HG03565 (cell line): Measurements from ENCODE around the gene DDIAS.
A peak's percentile ranks its signal among the peaks of the same experiment; 100 is the strongest.
"Not testable (repeated sequence)": the region's sequence is repeated elsewhere in the genome, so short reads cannot be mapped to it uniquely, and the experiment has no call there.

ENCODE experiments used
- ATAC-seq: cut with Tn5 transposase; IDR thresholded peaks from one replicate; pipeline ENCODE4 v1.9.1; 2021; ENCODE audit warnings: mild to moderate bottlenecking, moderate library complexity; ENCODE audit not compliant: unreplicated experiment

DDIAS gene

GRCh38 chr11:82962021-82962420 lies 60.5 kb downstream of the DDIAS start:
- ATAC-seq: not testable (repeated sequence)

GRCh38 chr11:82967381-82967780 lies 65.8 kb downstream of the DDIAS start:
- ATAC-seq: no peak

DNA sequence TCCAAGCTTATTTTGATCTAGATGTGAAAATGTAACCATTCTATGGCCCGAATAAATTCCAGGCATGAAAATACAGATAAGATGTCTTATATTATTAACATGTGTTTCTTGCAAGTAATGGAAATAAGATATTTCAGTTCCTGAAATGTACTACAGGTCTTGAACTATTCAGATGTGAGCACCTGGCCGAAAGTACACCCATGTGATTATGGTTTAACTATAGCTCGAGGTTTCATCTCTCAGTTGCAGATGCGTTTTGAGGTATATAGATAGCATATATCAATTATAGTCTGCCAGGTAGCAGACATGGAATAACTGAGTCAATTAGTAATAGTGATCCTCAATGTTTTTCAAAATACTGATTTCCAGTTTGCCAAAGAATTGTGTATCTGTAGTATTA lies 68.3 kb downstream of the DDIAS start:
- ATAC-seq: peak; percentile 98

GRCh38 chr11:82970507-82971083 lies 69.1 kb downstream of the DDIAS start:
- not testable (repeated sequence) for ATAC-seq

GRCh38 chr11:82971519-82971946 lies 70.0 kb downstream of the DDIAS start:
- ATAC-seq: peak; percentile 22

DNA sequence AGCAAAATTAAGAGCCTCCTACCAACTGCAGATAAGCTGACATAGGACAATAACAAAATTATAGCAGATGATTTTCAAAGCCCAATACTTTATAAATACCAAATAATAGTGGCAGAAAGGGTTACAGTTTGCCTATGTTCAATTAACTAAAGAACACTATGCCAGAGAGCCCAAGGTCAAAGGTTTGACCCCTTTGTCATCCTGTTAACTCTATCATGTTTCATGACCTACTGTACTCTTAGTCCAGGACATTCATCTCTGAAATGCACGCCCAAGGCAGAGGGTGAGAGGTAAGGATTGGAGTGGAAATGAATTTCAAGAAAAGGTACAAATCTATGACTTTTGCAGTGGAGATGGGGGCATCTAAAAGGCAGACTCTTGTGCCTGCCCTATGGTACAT lies 70.6 kb downstream of the DDIAS start:
- no peak for ATAC-seq

DNA sequence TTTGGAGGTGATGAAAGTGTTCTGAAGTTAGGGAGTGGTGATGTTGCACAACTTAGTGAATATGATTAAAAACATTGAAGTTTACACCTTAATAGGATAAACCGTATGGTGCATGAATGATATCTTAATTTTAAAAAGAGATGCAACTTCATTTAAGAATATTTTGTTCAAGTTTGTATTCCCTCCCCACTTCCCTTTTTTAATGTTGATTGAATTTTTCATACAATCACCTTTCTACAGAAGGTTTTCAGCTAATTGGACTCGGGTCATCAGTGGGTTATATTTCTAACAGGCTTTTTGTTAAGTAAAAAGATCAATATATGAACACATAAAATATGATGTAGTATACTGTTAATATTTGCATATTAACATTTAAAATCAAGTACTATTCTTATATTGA lies 72.6 kb downstream of the DDIAS start:
- no peak for ATAC-seq

GRCh38 chr11:82974851-82975250 lies 73.3 kb downstream of the DDIAS start:
- no peak for ATAC-seq

DNA sequence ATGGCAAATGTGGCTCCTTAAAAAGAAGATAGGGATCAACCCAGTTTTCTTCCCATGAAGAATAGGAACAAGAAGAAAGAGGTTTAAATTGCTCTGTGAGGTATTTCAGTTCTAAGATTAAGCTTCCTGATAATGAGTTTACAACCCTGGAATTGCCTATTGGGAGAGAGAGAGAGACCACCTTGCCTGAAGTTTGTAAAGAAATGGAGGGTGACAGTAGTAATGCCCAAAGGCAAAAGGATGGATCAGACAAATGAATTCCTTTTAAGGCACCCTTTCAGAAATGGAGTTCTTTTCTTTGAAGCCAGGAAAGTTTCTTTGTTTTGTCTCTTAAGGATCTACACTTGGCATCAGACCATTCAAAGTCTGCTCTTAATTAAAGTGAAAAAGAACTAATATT lies 74.3 kb downstream of the DDIAS start:
- ATAC-seq: no peak

DNA sequence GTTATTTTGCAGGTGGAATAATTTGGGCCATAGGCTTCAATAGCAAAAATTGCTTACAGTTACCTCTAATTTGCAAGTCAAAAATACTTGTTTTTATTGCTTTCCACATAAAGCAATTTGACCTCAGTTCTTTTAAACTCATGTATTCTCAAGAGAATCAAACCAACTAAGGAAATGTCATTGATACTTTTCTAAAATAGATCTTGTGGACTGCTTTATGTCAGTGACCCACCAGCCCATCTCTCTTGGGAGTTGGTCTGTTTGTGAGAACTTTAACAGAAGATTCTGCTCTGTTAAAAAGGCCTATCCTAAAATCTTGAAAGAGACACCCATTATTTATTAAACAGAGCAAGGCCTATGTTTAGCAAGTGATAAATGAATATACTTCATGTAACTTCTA lies 75.2 kb downstream of the DDIAS start:
- ATAC-seq: no peak

DNA sequence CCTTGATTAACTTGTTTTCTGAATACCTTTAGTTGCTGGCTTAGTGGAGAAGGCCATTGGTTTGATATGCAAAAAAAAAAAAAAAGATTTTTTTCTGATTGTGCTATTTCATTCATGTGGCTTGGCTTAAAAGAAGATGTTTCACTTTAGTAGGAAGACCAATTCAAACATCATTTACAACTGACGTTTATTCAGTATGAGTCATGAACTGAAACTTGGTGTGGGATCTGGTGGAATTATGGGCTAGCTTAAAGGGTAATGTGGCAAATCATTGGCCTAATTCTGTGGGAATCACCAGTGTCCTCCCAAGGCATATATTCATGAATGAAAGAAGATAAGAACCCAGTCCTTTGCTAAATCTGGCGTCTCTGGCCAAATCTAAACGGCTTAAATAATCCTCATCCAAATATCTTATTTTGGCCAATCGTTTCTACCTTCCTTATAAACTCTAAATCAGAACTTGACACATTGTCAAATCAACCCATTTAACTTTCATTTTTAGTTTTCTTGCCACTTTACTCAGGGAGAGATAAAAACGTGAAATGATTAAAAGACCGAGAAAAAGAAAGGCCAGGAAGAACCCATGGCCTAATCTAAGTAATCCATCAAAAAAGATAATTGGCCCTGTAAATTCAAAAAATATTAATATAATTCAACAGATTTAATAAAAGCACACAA lies 77.0 kb downstream of the DDIAS start:
- ATAC-seq: peak; percentile 55

- no peak for ATAC-seq
Observed at GRCh38 chr11:82979824-82980223, 78.3 kb downstream of the DDIAS start.

DNA sequence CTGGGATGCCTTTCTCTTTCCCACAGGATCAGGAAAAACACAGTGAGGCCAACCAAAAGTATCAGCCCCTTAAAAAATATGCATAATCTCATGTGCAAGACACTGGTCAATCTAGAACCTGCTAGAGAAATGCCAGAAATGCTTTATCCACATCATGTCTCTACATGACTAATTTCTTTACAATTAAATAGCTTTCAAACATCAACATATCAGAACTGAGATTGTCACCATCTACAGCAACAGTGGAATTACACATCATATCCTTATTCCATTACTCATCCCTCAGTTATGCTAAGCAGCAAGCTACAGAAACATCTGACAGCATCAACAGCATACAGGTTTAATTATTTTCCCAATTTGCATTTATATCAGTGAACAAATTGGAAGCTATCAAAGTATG lies 78.8 kb downstream of the DDIAS start:
- no peak for ATAC-seq

DNA sequence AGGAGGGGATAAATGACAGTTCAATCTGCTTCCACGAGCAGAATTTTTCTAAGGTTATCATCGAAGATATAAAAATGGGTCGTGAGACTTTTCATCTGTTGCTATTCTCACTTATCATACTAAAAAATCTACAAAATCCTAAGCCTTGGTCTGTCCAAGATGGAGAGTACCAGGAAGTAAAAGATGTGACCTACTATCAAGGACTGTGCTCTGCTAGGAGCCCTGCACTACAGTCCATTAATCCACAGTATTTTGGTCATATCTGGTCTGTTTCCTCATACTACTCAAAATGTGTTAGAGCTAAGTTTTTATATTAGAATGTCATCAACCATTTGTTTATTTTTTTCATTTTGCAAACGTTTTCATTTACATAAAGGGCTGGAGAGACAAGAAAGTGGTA lies 79.4 kb downstream of the DDIAS start:
- ATAC-seq: no peak

- ATAC-seq: no peak
Observed at GRCh38 chr11:82981852-82982251, 80.3 kb downstream of the DDIAS start.
